SK-N-SH treated with all-trans-retinoic acid at 6 μM for 48 hours (cell line): Measurements from ENCODE around the gene KCNG2.

Experiments
- ATAC-seq: fragments of 200-7000 bp; cut with Tn5 transposase; 3 replicates; pipeline ENCODE4 v1.9.1; 2020; ENCODE audit warnings: mild to moderate bottlenecking, moderate library complexity
- ARNTL ChIP-seq: fragments of 450-650 bp; formaldehyde crosslinking; IDR thresholded peaks from 2 replicates; pipeline ENCODE4 v1.5.0; 2020; ENCODE audit warnings: low read depth, mild to moderate bottlenecking, moderate library complexity, borderline replicate concordance
- BACH2 ChIP-seq: fragments of 250-450 bp; sonication (Bioruptor Pico); IDR thresholded peaks from 2 replicates; pipeline ENCODE4 v1.9.0; 2021; ENCODE audit warnings: mild to moderate bottlenecking, borderline replicate concordance
- CREB5 ChIP-seq: fragments of 250-450 bp; sonication (Bioruptor Pico); IDR thresholded peaks from 2 replicates; pipeline ENCODE4 v1.5.1; 2020; ENCODE audit warnings: low read depth, mild to moderate bottlenecking, moderate library complexity
- CSDC2 ChIP-seq: fragments of 250-450 bp; sonication (Bioruptor Pico); IDR thresholded peaks from 2 replicates; pipeline ENCODE4 v1.5.0; 2020; ENCODE audit warnings: mild to moderate bottlenecking, moderate library complexity
- CSRNP3 ChIP-seq: fragments of 250-450 bp; sonication (Bioruptor Pico); IDR thresholded peaks from 2 replicates; pipeline ENCODE4 v1.5.1; 2021; ENCODE audit warnings: mild to moderate bottlenecking, moderate library complexity
- ESRRG ChIP-seq: fragments of 250-450 bp; sonication (Bioruptor Pico); IDR thresholded peaks from 2 replicates; pipeline ENCODE4 v1.6.1; 2021; ENCODE audit warnings: mild to moderate bottlenecking
- GLIS3 ChIP-seq: fragments of 250-450 bp; sonication (Bioruptor Pico); IDR thresholded peaks from 2 replicates; pipeline ENCODE4 v1.5.0; 2020; ENCODE audit warnings: mild to moderate bottlenecking, moderate library complexity
- OSR1 ChIP-seq: fragments of 250-450 bp; sonication (Bioruptor Pico); IDR thresholded peaks from 2 replicates; pipeline ENCODE4 v1.8.0; 2022; ENCODE audit warnings: moderate library complexity, mild to moderate bottlenecking, inconsistent platforms
- PATZ1 ChIP-seq: fragments of 250-450 bp; sonication (Bioruptor Pico); IDR thresholded peaks from 2 replicates; pipeline ENCODE4 v1.8.0; 2020; ENCODE audit warnings: mild to moderate bottlenecking, moderate library complexity, borderline replicate concordance
- POU6F1 ChIP-seq: fragments of 250-450 bp; sonication (Bioruptor Pico); IDR thresholded peaks from 2 replicates; pipeline ENCODE4 v1.8.0; 2021; ENCODE audit warnings: low read depth, mild to moderate bottlenecking, moderate library complexity, borderline replicate concordance
- PPARA ChIP-seq: fragments of 250-450 bp; sonication (Bioruptor Pico); IDR thresholded peaks from 2 replicates; pipeline ENCODE4 v1.5.0; 2020; ENCODE audit warnings: mild to moderate bottlenecking, borderline replicate concordance
- SNAI2 ChIP-seq: fragments of 250-450 bp; sonication (Bioruptor Pico); IDR thresholded peaks from 2 replicates; pipeline ENCODE4 v1.5.0; 2020; ENCODE audit warnings: mild to moderate bottlenecking, moderate library complexity
- TCF4 ChIP-seq: fragments of 250-450 bp; sonication (Bioruptor Pico); IDR thresholded peaks from 2 replicates; pipeline ENCODE4 v1.8.0; 2021; ENCODE audit warnings: mild to moderate bottlenecking, moderate library complexity, borderline replicate concordance
- TOX ChIP-seq: fragments of 250-450 bp; sonication (Bioruptor Pico); IDR thresholded peaks from 2 replicates; pipeline ENCODE4 v1.8.0; 2021; ENCODE audit warnings: mild to moderate bottlenecking, moderate library complexity, borderline replicate concordance
- TSHZ2 ChIP-seq: fragments of 250-450 bp; sonication (Bioruptor Pico); IDR thresholded peaks from 2 replicates; pipeline ENCODE4 v1.5.0; 2020; ENCODE audit warnings: mild to moderate bottlenecking, moderate library complexity
- ZC3H10 ChIP-seq: fragments of 250-450 bp; sonication (Bioruptor Pico); IDR thresholded peaks from 2 replicates; pipeline ENCODE4 v1.5.1; 2021; ENCODE audit warnings: mild to moderate bottlenecking, moderate library complexity
- ZFP30 ChIP-seq: fragments of 450-650 bp; formaldehyde crosslinking; IDR thresholded peaks from 2 replicates; pipeline ENCODE4 v1.5.0; 2022; ENCODE audit warnings: mild to moderate bottlenecking, moderate library complexity
- ZNF565 ChIP-seq: fragments of 450-650 bp; formaldehyde crosslinking; conservative IDR thresholded peaks from 2 replicates; pipeline ENCODE4 v1.5.0; 2020; ENCODE audit warnings: low read depth, mild to moderate bottlenecking, moderate library complexity
- ZNF70 ChIP-seq: fragments of 450-650 bp; formaldehyde crosslinking; IDR thresholded peaks from 2 replicates; pipeline ENCODE4 v1.5.0; 2020; ENCODE audit warnings: mild to moderate bottlenecking, moderate library complexity

The KCNG2 gene

GRCh38 chr18:79785831-79786230 lies 11.9 kb upstream of the KCNG2 start:
- no peak for ATAC-seq
- no peak for TF ChIP-seq CSDC2 (CRISPR knock-in tag)
- TF ChIP-seq ZNF70: no peak
- TF ChIP-seq GLIS3 (CRISPR knock-in tag): no peak
- no peak for TF ChIP-seq ARNTL (CRISPR knock-in tag)
- TF ChIP-seq ZC3H10 (CRISPR knock-in tag): no peak
- no peak for TF ChIP-seq POU6F1
- no peak for TF ChIP-seq BACH2 (CRISPR knock-in tag)
- TF ChIP-seq TSHZ2 (CRISPR knock-in tag): no peak
- TF ChIP-seq, all 23 proteins: peak for 0

- ATAC-seq: no peak
These were observed 11.4 kb upstream of the KCNG2 start for GRCh38 chr18:79786304-79786703.

GRCh38 chr18:79786786-79787526 lies 10.8 kb upstream of the KCNG2 start:
- TF ChIP-seq ZC3H10 (CRISPR knock-in tag) (no peak), ZNF565 (no peak), BACH2 (CRISPR knock-in tag) (no peak), PATZ1 (CRISPR knock-in tag) (no peak), ZFP30 (no peak), OSR1 (CRISPR knock-in tag) (no peak), CSDC2 (CRISPR knock-in tag) (no peak)
- no peak for ATAC-seq

More at GRCh38 chr18:79786304-79786703, 11.4 kb upstream of the KCNG2 start:
- TF ChIP-seq PATZ1 (CRISPR knock-in tag): no peak
- no peak for TF ChIP-seq SNAI2 (CRISPR knock-in tag)
- TF ChIP-seq ZNF70: no peak
- no peak for TF ChIP-seq GLIS3 (CRISPR knock-in tag)
- no peak for TF ChIP-seq ESRRG (CRISPR knock-in tag)
- TF ChIP-seq, all 23 proteins: peak for 0

- ATAC-seq: no peak
- no peak for TF ChIP-seq CREB5
- TF ChIP-seq PPARA (CRISPR knock-in tag): no peak
- no peak for TF ChIP-seq TOX (CRISPR knock-in tag)
- TF ChIP-seq CSRNP3 (CRISPR knock-in tag): no peak
- TF ChIP-seq TCF4 (CRISPR knock-in tag): no peak
- TF ChIP-seq TSHZ2 (CRISPR knock-in tag): no peak
- TF ChIP-seq PATZ1 (CRISPR knock-in tag): no peak
These were observed 10.2 kb upstream of the KCNG2 start for GRCh38 chr18:79787527-79787864.
